KG1 (cell line): ENCODE measurements around the gene GABRB1.

Experiments used
- DNase-seq: peaks from one replicate; lab custom pipeline; 2025; lab: John Stamatoyannopoulos, UW

The GABRB1 gene

GRCh38 chr4:47471064-47471463 lies 439.7 kb downstream of the GABRB1 start:
- DNase-seq, result no peak

- DNase-seq, result no peak
Observed at GRCh38 chr4:47471591-47471990, 440.2 kb downstream of the GABRB1 start.

GRCh38 chr4:47473141-47473750 lies 441.9 kb downstream of the GABRB1 start:
- DNase-seq, result no peak

GRCh38 chr4:47474799-47475198 lies 443.4 kb downstream of the GABRB1 start:
- no peak for DNase-seq

GRCh38 chr4:47475411-47475810 lies 444.0 kb downstream of the GABRB1 start:
- DNase-seq, result no peak
